ACHN (cell line): Measurements from ENCODE around the gene TUBB.

ENCODE experiments used
- DNase-seq: peaks from one replicate; pipeline ENCODE4 v3.0.0-alpha.2; 2015
- in situ Hi-C: cut with HindIII; loops from 2 replicates; pipeline ENCODE4 v1.10.0; 2017; ENCODE audit warnings: low sequenced_read_pairs, low pct_ligation_motif_present, low pct_unique_long_range_greater_than_20kb

Gene TUBB

GRCh38 chr6:30719791-30720737 lies at the start of gene TUBB:
TUBB (plus strand) TSS chr6:30720352; CDS start chr6:30720507, 155 bp downstream.
- in situ Hi-C loops: no loop called here
- DNase-seq: peak; percentile 95

GRCh38 chr6:30670760-30671527 lies 49.2 kb upstream of the TUBB start:
- no peak for DNase-seq
- in situ Hi-C loops: no loop called here

GRCh38 chr6:30672445-30673253 lies 47.5 kb upstream of the TUBB start, which contains the start of gene DHX16:
DHX16 (minus strand) TSS chr6:30673006; CDS start chr6:30672841, 165 bp downstream.
- peak; percentile 95 for DNase-seq
- in situ Hi-C loops: no loop called here

GRCh38 chr6:30676660-30677285 lies 43.4 kb upstream of the TUBB start:
- DNase-seq: no peak
- in situ Hi-C loops: no loop called here

GRCh38 chr6:30678964-30679726 lies 41.0 kb upstream of the TUBB start:
- in situ Hi-C loops: no loop called here
- peak; percentile 73 for DNase-seq

GRCh38 chr6:30679765-30680535 lies 40.2 kb upstream of the TUBB start:
- no peak for DNase-seq
- in situ Hi-C loops: no loop called here

GRCh38 chr6:30681766-30682142 lies 38.4 kb upstream of the TUBB start:
- DNase-seq: no peak
- in situ Hi-C loops: no loop called here

- in situ Hi-C loops: no loop called here
- peak; percentile 77 for DNase-seq
These were observed 37.7 kb upstream of the TUBB start for GRCh38 chr6:30682143-30683117.

GRCh38 chr6:30683183-30683979 lies 36.8 kb upstream of the TUBB start:
- in situ Hi-C loops: no loop called here
- DNase-seq: no peak

- no peak for DNase-seq
- in situ Hi-C loops: no loop called here
These were observed 36.2 kb upstream of the TUBB start for GRCh38 chr6:30683980-30684338.

- DNase-seq: peak; percentile 37
- in situ Hi-C loops: no loop called here
These were observed 35.6 kb upstream of the TUBB start for GRCh38 chr6:30684386-30685156.

- in situ Hi-C loops: no loop called here
- peak; percentile 47 for DNase-seq
These were observed 34.8 kb upstream of the TUBB start for GRCh38 chr6:30685157-30686008.

GRCh38 chr6:30686009-30686907 lies 33.9 kb upstream of the TUBB start, which contains the start of gene PPP1R18:
PPP1R18 (minus strand) TSS chr6:30686645; CDS start chr6:30686018, 627 bp downstream.
- peak; percentile 64 for DNase-seq

More at GRCh38 chr6:30686009-30686907, 33.9 kb upstream of the TUBB start, which contains the start of gene PPP1R18:
- in situ Hi-C loops: no loop called here
